GM20000 (cell line): Measurements from ENCODE around the gene PRSS56.

Source experiments
- DNase-seq: peaks from one replicate; pipeline ENCODE4 v3.0.0; 2012; ENCODE audit warnings: low spot score
- CTCF ChIP-seq: IDR thresholded peaks from 2 replicates; pipeline ENCODE4 v1.5.1; 2012; ENCODE audit warnings: mild to moderate bottlenecking, control low read depth; ENCODE audit errors: extremely low read depth, missing control alignments

Gene PRSS56

GRCh38 chr2:232492963-232493700 lies 27.1 kb upstream of the PRSS56 start:
- no peak for TF ChIP-seq CTCF
- DNase-seq, result no peak

- TF ChIP-seq CTCF, result no peak
These were observed 26.3 kb upstream of the PRSS56 start for GRCh38 chr2:232493701-232494474.

GRCh38 chr2:232494542-232494941 lies 25.6 kb upstream of the PRSS56 start:
- no peak for DNase-seq
- TF ChIP-seq CTCF, result no peak

More at GRCh38 chr2:232493701-232494474, 26.3 kb upstream of the PRSS56 start:
- DNase-seq, result no peak

- TF ChIP-seq CTCF, result no peak
- DNase-seq, result no peak
These were observed 24.9 kb upstream of the PRSS56 start for GRCh38 chr2:232495292-232495691.

- TF ChIP-seq CTCF, result no peak
- no peak for DNase-seq
These were observed 23.5 kb upstream of the PRSS56 start for GRCh38 chr2:232496501-232497270.

GRCh38 chr2:232497348-232497747 lies 22.8 kb upstream of the PRSS56 start:
- no peak for DNase-seq
- no peak for TF ChIP-seq CTCF
